Upper lobe of left lung (tissue), 6 donors: ENCODE measurements around the gene AMFR. TPM values are rescaled to one million over a fixed set of nuclear protein-coding genes. Genes with fewer than 3 reads are reported as not detected.

Experiments
- ATAC-seq, 2 donors: fragments of 200-7000 bp; cut with Tn5 transposase; one replicate each; pipeline ENCODE4 v1.9.1; 2022; ENCODE audit warnings: mild to moderate bottlenecking in 2 of 2, moderate library complexity in 2 of 2; ENCODE audit not compliant: low FRiP score in 2 of 2
- DNase-seq, 2 donors: peaks; one replicate each; pipeline ENCODE4 v3.0.0-alpha.2; 2019 to 2020
- H3K27ac ChIP-seq, 4 donors: fragments of 200-600 bp; sonication (generic); one replicate each; pipeline ENCODE4 v1.5.1; 2016 to 2019
- H3K27me3 ChIP-seq, 4 donors: fragments of 200-600 bp; sonication (generic); one replicate each; pipeline ENCODE4 v1.5.1; 2017 to 2019
- H3K36me3 ChIP-seq, 4 donors: fragments of 200-600 bp; sonication (generic); one replicate each; pipeline ENCODE4 v1.5.1; 2016 to 2019
- H3K4me1 ChIP-seq, 4 donors: fragments of 200-600 bp; sonication (generic); one replicate each; pipeline ENCODE4 v1.5.1; 2018 to 2019
- H3K4me3 ChIP-seq, 4 donors: fragments of 200-600 bp; sonication (generic); one replicate each; pipeline ENCODE4 v1.5.1; 2017 to 2019; ENCODE audit warnings: mild to moderate bottlenecking in 2 of 4, moderate library complexity in 1 of 4
- H3K9me3 ChIP-seq, 4 donors: fragments of 200-600 bp; sonication (generic); one replicate each; pipeline ENCODE4 v1.5.1; 2018 to 2019
- EP300 ChIP-seq, 4 donors: sonication (generic); formaldehyde crosslinking; IDR thresholded peaks; one replicate each; pipeline ENCODE4 v1.5.1; 2017; ENCODE audit warnings: antibody characterized with exemption in 4 of 4, control low read depth in 2 of 4
- POLR2A ChIP-seq, 4 donors: fragments of 450-650 bp; IDR thresholded peaks; one replicate each; pipeline ENCODE4 v1.5.1; 2016 to 2017; ENCODE audit warnings: antibody characterized with exemption in 4 of 4, mild to moderate bottlenecking in 2 of 4
- POLR2AphosphoS5 ChIP-seq, 2 donors: sonication (generic); formaldehyde crosslinking; IDR thresholded peaks; one replicate each; pipeline ENCODE4 v1.5.1; 2017; ENCODE audit warnings: antibody characterized with exemption in 2 of 2
- WGBS, 2 donors: methylation state at CpG; one replicate each; pipeline ENCODE4 v1.1.5; 2017 to 2018; 5-methylcytosine and 5-hydroxymethylcytosine counted together
- total RNA-seq, 6 donors: library from RNA; depleted of rRNA in 4 of 6; stranded (reverse); fragments of >200 nt in 4 of 6; gene quantifications; one replicate each; pipeline versions ENCODE4 v1.1.0 to v1.2.1, GENCODE V29; 2016 to 2021
- TF ChIP-seq, protein P1 (sequence below), 6 experiments: fragments of 450-650 bp in 4 of 6; fragments of 200-600 bp in 2 of 6; sonication (generic) in 2 of 6; IDR thresholded peaks; one replicate each; pipeline ENCODE4 v1.5.1; 2016 to 2019; ENCODE audit warnings: antibody characterized with exemption in 6 of 6
- donor health status: DM: no; HTN: no; CAD: no; lungs with moderate emphysema.
- donor health status: DM: no; HTN: yes; CAD: no; lungs with severe emphysema.

The AMFR gene
- total RNA-seq, 6 donors from 2014 or later, result 67.1 to 344 (median 98.0) TPM

- Histone ChIP-seq H3K36me3 (no peaks in the 10 kb centered on the region), H3K4me3 (no peak overlapping the region), H3K4me1 (no peaks in the 10 kb centered on the region), H3K27me3 (no peaks in the 10 kb centered on the region), H3K27ac (no peak overlapping the region), H3K9me3 (no peaks in the 10 kb centered on the region)
- DNase-seq (no peak), ATAC-seq (no peak)
- 75 to 86% methylated on average over 18 of the region's 18 CpGs for WGBS, 2 donors
- TF ChIP-seq POLR2A (IDR thresholded peaks at IDR 0.05) (no peak), EP300 (IDR thresholded peaks at IDR 0.05) (no peak), POLR2AphosphoS5 (IDR thresholded peaks at IDR 0.05) (no peak)
- TF ChIP-seq, protein P1, sequence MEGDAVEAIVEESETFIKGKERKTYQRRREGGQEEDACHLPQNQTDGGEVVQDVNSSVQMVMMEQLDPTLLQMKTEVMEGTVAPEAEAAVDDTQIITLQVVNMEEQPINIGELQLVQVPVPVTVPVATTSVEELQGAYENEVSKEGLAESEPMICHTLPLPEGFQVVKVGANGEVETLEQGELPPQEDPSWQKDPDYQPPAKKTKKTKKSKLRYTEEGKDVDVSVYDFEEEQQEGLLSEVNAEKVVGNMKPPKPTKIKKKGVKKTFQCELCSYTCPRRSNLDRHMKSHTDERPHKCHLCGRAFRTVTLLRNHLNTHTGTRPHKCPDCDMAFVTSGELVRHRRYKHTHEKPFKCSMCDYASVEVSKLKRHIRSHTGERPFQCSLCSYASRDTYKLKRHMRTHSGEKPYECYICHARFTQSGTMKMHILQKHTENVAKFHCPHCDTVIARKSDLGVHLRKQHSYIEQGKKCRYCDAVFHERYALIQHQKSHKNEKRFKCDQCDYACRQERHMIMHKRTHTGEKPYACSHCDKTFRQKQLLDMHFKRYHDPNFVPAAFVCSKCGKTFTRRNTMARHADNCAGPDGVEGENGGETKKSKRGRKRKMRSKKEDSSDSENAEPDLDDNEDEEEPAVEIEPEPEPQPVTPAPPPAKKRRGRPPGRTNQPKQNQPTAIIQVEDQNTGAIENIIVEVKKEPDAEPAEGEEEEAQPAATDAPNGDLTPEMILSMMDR (IDR thresholded peaks at IDR 0.05), result no peak
Observed at GRCh38 chr16:56327071-56327928, 98.0 kb downstream of the AMFR start.

GRCh38 chr16:56325956-56326355 lies 99.4 kb downstream of the AMFR start:
- no peaks in the 10 kb centered on the region for H3K36me3 ChIP-seq
- ATAC-seq (peak in 1 of 2 donors; percentile 15), DNase-seq (peak in 1 of 2 donors; percentile 58)
- no peaks in the 10 kb centered on the region for H3K4me1 ChIP-seq
- no peak overlapping the region for H3K27ac ChIP-seq
- TF ChIP-seq, protein P1 (IDR thresholded peaks at IDR 0.05), result no peak
- TF ChIP-seq POLR2AphosphoS5 (IDR thresholded peaks at IDR 0.05) (no peak), POLR2A (IDR thresholded peaks at IDR 0.05) (no peak), EP300 (IDR thresholded peaks at IDR 0.05) (no peak)
- WGBS, 2 donors, result 87 to 90% methylated on average over 2 to 6 of the region's 6 CpGs
- no peaks in the 10 kb centered on the region for H3K9me3 ChIP-seq
- H3K4me3 ChIP-seq, result no peak overlapping the region
- H3K27me3 ChIP-seq, result no peaks in the 10 kb centered on the region

DNA sequence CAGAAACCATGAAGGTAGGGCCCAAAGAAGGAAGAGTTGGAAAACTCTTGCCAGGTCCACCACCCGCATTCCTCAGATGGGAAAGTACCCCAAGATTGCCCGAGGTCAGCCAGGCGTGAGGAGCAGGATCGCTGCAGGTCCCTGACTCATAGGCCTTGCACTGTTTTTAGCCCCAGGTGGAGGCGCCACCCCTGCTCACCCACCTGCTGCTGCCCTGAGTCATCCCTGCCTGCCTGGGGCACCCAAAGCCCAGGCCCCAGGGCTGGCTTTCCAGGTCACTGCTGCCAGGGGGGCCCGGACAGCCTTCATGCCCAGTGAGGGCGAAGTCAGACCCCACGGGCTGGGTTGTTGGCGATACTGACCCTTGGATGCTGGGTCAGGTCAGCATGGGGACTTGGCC lies 100.9 kb downstream of the AMFR start:
- TF ChIP-seq POLR2A (IDR thresholded peaks at IDR 0.05) (no peak), EP300 (IDR thresholded peaks at IDR 0.05) (no peak), POLR2AphosphoS5 (IDR thresholded peaks at IDR 0.05) (no peak)
- TF ChIP-seq, protein P1 (IDR thresholded peaks at IDR 0.05), result no peak
- DNase-seq, result no peak
- no peak for ATAC-seq
- Histone ChIP-seq H3K4me1 (no peaks in the 10 kb centered on the region), H3K9me3 (no peaks in the 10 kb centered on the region), H3K36me3 (no peaks in the 10 kb centered on the region), H3K4me3 (no peak overlapping the region), H3K27me3 (no peaks in the 10 kb centered on the region), H3K27ac (no peak overlapping the region)
- WGBS, 2 donors, result 83 to 90% methylated on average over 1 to 8 of the region's 9 CpGs

DNA sequence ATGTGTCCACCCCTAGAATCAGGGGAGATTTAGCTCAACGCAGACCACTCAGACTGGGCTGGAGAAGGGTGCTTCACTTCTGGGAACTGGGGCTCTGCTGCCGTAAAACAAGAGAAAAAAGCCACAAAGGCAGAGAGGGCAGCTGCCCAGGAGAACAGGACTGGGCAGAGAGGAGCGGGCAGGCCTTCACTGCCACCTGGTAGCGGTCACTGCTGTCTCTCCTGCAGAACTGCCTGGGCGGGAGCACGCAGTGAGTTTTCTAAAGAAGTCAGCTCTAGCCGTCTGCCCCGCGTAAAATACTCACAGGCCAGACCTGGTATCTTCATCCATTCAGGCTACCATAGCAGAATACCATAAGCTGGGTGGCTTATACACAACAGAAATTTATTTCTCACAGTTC lies 103.8 kb downstream of the AMFR start:
- WGBS, 2 donors, result 87 to 88% methylated on average over 9 of the region's 9 CpGs
- Histone ChIP-seq H3K27me3 (no peaks in the 10 kb centered on the region), H3K36me3 (no peaks in the 10 kb centered on the region), H3K27ac (no peak overlapping the region), H3K4me1 (peaks cover 5 to 9% (median 6%) of the 10 kb centered on the region in 4 donors), H3K4me3 (no peak overlapping the region), H3K9me3 (no peaks in the 10 kb centered on the region)
- ATAC-seq (no peak), DNase-seq (no peak)
- TF ChIP-seq EP300 (IDR thresholded peaks at IDR 0.05) (no peak), POLR2AphosphoS5 (IDR thresholded peaks at IDR 0.05) (no peak)
- TF ChIP-seq, protein P1 (IDR thresholded peaks at IDR 0.05), result no peak
